ENCODE data around the gene ZNF846.
"Not testable (repeated sequence)": the region's sequence is repeated elsewhere in the genome, so short reads cannot be mapped to it uniquely, and the experiment has no call there.

The ZNF846 gene

DNA sequence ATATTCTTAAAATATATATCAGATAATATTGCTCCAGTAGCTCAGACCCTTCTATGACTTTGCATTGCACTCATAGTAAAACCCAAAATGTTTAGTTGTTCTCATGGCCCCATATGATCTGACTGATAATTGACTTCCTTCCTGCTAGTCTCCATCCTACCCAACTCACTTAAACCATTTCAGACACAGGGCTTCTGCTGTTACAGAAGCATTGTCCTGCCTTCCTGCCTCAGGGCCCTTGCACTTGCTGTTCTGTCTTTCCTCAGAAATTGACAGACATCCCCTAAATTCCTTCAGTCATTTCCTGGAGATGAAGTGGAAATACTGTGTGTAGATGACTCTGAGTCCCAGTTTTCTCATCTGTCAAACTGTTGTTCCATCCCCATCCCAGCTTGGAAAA is 30.6 kb upstream of the ZNF846 start:
- H3K4me3 ChIP-seq (ENCODE audit: low read depth, low read length), result no peak overlapping the region
- no peak for TF ChIP-seq CTCF (IDR thresholded peaks at IDR 0.05; ENCODE audit: borderline replicate concordance, insufficient read depth, low read depth, low read length)

DNA sequence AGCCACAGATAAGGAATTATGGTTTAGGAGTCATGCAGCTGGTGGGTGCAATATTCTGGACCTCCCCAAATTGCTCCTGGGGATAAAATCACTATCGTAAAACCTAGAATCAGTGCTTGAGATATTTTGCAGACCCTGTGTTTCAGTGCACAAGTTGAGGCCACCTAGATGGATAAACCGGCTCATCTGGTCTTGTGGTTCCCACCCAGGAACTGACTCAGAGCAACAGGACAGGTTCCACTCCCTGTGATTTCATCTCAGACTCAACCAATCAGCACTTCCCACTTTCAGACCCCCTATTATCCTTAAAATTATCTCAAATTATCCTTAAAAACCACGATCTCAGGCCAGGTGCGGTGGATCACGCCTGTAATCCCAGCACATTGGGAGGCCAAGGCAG is 29.3 kb upstream of the ZNF846 start:
- H3K4me3 ChIP-seq (ENCODE audit: low read depth, low read length), result no peak overlapping the region
- no peak for TF ChIP-seq CTCF (IDR thresholded peaks at IDR 0.05; ENCODE audit: borderline replicate concordance, insufficient read depth, low read depth, low read length)

DNA sequence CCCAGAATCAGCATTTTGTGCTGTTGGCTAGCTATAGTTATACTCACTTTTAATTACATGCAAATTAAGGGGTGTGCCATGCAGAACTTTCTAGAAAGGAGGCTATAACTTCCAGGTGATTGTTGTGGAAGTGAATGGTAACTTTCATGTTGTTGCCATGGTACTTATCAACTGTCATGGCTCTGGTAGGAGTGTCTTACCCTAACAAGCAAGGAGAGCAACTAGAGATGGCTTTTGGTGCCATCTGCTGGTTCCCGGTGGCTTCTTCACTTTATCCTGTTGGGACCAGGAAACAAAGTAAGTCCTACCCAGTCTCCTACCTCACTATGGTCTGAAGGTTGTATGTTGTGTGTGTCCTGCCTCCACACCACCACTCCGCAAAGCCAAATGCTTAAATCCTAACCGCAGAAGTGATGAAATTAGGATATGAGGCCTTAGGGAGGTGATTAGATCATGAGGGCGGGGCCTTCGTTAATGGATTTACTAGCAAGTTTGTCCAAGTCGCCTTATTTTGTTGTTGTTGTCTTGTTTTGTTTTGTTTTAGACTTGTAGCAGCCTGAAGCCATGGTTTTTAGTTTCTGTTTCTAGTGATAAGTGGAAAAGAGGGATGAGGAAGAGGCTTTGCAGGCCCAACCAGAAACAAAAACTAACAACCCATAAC is 27.7 kb upstream of the ZNF846 start:
- no peak overlapping the region for H3K4me3 ChIP-seq (ENCODE audit: low read depth, low read length)
- peak; percentile 77 for TF ChIP-seq CTCF (IDR thresholded peaks at IDR 0.05; ENCODE audit: borderline replicate concordance, insufficient read depth, low read depth, low read length)

- H3K4me3 ChIP-seq (ENCODE audit: low read depth, low read length), result peak overlapping the region; percentile 55
- TF ChIP-seq CTCF (IDR thresholded peaks at IDR 0.05; ENCODE audit: borderline replicate concordance, insufficient read depth, low read depth, low read length), result no peak
Measured at GRCh38 chr19:9793071-9793591, 24.6 kb upstream of the ZNF846 start.

DNA sequence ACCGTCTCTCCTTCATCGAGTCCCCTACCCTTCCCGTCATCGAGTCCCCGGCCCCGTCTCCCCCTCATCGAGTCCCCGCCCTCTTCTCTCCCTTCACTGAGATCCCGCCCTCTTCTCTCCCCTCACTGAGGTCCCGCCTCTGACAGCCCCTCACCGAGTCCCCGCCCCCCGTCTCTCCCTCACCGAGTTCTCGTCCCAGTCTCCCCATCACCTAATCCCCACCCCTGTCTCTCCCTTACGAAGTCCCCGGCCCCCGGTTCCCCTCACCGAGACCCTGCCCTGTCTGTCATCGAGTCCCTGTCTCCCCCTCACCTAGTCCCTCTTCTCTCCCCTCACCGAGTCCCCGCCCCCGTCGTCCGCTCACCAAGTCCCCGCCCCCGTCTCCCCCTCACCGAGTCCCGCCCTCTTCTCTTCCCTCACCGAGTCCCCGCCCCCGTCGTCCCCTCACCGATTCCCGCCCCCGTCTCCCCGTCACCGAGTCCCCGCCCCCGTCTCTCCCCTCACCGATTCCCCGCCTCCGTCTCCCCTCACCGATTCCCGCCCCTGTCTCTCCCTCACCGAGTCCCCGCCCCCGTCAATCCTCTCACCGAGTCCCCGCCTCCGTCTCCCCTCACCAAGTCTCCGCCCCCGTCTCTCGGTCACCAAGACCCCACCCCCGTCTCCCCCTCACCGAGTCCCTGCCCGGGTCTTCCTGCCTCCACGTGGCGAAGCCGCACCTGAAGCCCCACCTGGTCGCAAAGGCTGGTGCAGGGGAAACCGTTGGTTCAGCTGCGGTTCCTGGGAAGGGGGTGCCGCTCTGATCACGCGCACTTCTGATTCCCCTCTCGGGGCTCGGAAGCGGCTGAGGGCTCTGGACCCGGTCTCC is 23.9 kb upstream of the ZNF846 start:
- TF ChIP-seq CTCF (IDR thresholded peaks at IDR 0.05; ENCODE audit: borderline replicate concordance, insufficient read depth, low read depth, low read length), result 0 out of 2 replicates have a peak, but pooled peaks have one; percentile 12
- peak overlapping the region; percentile 55 for H3K4me3 ChIP-seq (ENCODE audit: low read depth, low read length)

DNA sequence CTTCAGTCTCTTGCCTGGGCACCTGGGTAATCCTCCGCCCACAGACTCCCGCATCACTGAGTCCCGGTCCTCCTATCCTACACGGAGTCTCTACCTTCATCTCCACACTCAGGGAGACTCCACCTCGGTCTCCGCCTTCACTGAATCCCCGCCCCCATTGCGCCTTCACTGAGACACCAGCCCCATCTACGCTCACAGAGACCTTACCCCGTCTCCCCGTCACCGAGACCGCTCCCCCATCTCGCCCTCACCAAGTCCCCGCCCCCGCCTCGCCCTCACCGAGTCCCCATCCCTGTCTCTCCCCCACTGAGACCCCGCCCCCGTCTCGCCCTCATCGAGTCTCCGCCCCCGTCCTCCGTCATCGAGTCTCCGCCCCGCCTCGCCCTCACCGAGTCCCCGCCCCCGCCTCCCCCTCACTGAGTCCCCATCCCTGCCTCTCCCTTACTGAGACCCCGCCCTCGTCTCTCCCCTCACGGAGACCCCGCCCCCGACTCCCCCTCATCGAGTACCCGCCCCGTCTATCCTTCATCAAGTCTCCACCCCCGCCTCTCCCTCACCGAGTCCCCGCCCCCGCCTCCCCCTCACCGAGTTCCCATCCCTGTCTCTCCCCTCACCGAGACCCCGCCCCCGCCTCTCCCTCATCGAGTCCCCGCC is 23.1 kb upstream of the ZNF846 start:
- peak overlapping the region; percentile 50 for H3K4me3 ChIP-seq (ENCODE audit: low read depth, low read length)
- TF ChIP-seq CTCF (IDR thresholded peaks at IDR 0.05; ENCODE audit: borderline replicate concordance, insufficient read depth, low read depth, low read length), result no peak

DNA sequence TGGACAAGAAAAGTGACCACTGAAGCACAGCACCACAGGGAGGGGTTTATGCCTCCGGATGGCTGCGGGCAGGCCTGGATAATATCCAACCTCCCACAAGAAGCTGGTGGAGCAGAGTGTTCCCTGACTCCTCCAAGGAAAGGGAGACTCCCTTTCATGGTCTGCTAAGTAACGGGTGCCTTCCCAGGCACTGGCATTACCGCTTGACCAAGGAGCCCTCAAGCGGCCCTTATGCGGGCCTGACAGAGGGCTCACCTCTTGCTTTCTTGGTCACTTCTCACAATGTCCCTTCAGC is 22.5 kb upstream of the ZNF846 start:
- not testable (repeated sequence) for H3K4me3 ChIP-seq (ENCODE audit: low read depth, low read length)

- not testable (repeated sequence) for H3K4me3 ChIP-seq (ENCODE audit: low read depth, low read length)
Measured at GRCh38 chr19:9789579-9789978, 21.0 kb upstream of the ZNF846 start.
